HG03135 (cell line): Measurements from ENCODE around the gene JPT2.

ENCODE experiments used
- ATAC-seq: cut with Tn5 transposase; IDR thresholded peaks from one replicate; pipeline ENCODE4 v1.9.1; 2021; ENCODE audit warnings: mild to moderate bottlenecking, moderate library complexity; ENCODE audit not compliant: unreplicated experiment

Gene JPT2

DNA sequence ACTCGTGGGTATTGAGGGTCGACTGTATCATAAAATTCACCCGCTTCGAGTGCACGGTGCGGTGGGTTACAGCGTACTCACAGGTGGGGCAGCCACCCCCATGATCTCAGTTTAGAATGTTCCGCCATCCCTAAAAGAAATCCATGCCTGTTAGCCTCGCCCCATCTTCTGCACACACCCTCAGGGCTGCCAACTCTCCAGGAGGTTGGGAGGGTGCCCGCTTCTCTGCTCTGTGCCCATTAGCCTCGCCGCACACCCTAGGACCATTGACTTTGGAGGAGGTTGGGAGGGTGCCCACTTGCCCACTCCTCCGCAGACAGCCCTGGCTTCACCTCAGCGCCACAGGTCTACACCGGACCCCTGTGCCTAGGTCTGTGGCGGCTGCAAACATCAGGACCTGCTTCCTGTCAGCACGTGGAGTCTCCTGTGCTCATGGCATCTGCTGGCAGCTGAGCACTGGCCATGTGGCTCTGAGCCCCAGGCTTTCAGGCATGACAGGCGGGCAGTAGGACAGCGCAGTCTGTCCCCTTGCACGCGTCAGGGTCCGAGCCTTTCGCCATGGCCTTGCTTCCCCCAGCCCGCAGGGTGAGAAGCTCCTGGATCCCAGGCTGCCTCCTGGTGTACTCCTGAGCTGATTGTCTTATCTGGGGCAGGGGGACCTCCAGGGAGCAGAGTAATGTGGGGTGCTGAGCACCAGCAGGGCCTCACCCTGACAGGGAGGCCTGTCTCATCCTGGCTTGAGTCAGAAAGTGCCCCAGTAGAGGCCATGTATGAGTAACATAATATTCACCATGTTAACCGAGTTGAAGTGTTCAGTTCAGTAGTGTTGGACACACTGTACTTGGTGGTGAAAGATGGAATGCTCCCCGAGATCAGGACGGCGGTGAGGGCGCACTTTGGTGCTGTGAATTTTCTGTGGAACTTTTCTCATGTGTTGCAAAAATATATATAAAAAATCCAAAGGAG is 71.4 kb downstream of the JPT2 start:
- ATAC-seq = no peak
